Measurements from ENCODE around the gene NUP210.
"Not testable (repeated sequence)": the region's sequence is repeated elsewhere in the genome, so short reads cannot be mapped to it uniquely, and the experiment has no call there.

NUP210 gene

GRCh38 chr3:13404626-13405452, 15.3 kb downstream of the NUP210 start:
- DNase-seq = no peak

- no peak for DNase-seq
Measured at GRCh38 chr3:13403847-13404246, 16.3 kb downstream of the NUP210 start.

GRCh38 chr3:13403213-13403819, 16.8 kb downstream of the NUP210 start:
- no peak for DNase-seq

DNA sequence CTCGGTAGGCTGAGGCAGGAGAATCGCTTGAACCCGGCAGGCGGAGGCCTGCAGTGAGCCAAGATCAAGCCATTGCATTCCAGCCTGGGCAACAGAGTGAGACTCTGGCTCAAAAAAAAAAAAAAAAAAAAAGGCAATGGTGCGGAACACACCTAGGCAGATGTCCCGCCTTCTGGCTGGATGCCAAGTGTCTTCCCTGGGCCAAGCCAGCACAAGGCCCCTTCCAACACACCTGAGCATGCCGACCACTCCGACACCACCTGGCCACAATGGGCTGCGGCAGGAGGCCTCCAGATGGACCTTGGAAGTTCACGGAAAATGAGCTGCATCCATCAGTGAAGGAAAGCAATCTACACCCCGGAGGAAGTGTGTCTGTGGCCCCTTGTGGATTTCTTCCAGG, 19.0 kb downstream of the NUP210 start:
- DNase-seq = no peak

- no peak for DNase-seq
Measured at GRCh38 chr3:13400114-13400673, 19.9 kb downstream of the NUP210 start.

GRCh38 chr3:13399603-13400002, 20.5 kb downstream of the NUP210 start:
- no peak for DNase-seq

DNA sequence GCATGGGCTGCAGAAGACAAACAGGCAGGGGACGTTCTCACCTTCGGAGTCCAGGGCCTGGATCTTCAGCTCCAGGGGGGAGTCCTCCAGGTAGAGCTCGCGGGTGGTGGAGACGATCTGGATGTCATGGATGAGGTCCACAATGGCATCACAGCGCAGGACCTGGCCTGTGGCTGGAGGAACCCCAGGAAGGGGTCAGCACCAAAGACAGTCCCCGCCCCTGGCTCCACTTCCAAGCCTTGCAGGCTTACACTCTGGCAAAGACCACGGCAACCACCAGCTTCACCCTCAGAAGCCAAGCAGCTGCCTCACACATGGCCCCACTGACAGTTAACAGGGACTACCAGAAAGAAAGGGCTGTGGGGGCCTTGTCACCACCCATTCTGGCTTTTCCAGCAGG, 22.8 kb downstream of the NUP210 start:
- DNase-seq = no peak

- no peak for DNase-seq
Measured at GRCh38 chr3:13394363-13394762, 25.8 kb downstream of the NUP210 start.

DNA sequence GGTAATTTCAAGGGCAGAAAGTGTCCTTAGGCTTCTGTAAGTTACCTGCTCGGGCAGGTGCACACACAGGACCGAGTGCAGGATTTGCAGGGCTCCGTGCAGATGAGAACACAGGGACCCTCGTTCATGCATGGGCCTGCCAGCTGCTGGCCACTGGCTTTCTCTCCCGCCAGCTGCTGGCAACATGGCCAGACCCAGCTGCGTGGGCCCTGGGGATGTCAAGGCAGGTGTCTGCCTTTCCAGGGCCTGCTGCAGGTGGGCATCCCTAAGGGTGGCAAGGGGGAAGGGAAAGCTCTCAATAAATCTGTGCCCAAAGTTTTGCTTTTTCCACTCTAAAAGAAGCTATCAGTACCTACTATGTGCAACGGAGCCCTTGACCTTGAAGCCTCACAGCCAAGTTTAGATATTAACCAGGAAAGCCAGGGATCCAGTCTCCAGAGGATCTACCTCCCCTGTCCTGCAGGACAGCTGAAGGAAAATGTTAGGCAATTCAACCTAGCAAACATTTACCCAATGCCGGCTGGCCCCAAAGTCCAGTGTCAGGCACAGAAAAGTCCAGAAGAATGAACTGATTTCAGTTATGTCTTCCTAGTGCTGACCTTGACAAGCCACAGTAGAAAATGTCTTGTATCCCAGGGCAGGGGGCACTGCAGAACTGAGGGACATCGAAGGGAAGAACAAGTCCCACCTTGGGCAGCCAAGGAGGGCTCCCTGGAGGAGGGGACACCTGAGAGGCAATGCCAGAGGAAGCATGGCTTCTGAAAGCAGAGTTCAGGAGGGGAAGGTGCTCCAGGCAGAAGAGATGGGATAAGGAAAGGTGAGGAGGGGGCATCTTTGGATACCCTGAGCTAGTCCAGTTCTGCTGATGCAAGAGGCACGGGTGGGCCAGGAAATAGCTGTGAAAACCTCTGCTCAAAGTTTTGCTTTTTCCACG, 26.4 kb downstream of the NUP210 start:
- DNase-seq = no peak

GRCh38 chr3:13391308-13391707, 28.8 kb downstream of the NUP210 start:
- no peak for DNase-seq

- DNase-seq = no peak
Measured at GRCh38 chr3:13389378-13389777, 30.7 kb downstream of the NUP210 start.

GRCh38 chr3:13388816-13389215, 31.3 kb downstream of the NUP210 start:
- DNase-seq = no peak

DNA sequence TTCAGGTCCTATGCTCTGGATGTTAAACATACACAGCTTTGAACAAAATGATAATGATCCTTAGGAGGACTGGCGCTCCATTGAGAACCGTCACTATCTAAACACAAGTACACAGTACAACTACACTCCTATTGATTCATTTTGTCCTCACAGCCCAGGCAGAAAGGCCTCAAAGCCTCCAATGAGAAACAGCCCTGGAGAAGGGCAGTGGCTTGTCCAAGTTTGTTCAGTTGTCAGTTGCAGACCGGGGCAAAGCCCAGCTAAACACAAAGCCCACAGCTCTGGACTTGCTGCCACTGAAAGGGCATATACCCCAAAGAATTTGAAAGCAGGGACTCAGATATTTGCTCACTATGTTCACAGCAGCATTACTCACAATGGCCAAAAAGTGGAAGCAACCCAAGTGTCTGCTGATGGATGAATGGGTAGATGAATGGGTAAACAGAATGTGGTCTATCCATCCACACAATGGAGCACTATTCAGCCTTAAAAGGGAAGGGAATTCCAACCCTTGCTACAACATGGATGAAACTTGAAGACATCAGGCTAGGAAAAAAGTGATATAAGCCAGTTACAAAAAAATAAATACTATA, 34.7 kb downstream of the NUP210 start:
- no peak for DNase-seq

DNA sequence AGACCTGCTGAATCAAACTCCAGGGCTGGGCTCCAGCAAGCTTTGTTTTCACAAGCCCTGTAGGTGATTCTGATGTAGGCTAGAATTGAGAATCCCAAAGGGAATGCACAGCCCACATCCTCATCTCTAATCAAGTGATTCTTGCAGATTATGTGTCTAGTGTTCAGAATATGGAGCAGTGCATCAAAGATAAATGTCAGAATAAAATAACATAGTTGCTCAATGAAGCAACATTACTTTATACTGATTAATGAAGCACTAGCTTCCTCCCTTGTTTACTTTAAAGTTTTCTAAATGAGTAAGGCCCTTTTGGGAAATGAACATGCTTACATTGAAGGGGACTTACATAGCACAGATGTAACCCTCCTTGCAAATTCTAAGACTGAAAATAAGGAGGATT, 39.2 kb downstream of the NUP210 start:
- no peak for DNase-seq

DNA sequence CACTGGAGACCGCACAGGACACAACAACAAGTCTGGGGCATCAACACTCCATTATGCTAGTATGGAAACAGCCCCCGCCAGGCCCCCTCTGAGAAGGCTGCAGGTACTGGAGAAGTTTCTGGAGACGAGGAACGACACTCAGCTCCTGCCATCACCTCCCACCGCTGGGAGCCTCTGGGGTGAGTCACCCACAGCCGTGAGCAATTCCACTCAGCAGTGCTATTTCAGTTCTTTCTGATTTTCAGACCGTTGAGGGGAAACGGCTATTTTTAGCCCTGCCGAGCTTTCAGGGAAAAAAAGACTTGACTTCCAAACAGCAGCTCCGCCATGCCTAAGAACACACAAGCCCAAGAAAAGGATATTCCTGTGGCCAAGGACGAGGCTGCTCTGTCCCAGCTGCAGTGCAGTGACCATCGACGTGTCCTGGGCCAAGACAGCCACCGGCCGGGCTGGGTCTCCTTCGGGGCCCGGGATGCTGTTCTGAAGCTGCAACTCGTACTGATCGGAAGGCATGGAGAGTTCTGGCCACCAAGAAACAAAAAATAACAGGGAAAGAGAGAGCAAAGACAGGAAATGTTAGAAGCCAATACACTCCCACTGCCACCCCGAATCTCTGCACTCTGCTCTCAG, 40.8 kb downstream of the NUP210 start:
- DNase-seq = no peak

DNA sequence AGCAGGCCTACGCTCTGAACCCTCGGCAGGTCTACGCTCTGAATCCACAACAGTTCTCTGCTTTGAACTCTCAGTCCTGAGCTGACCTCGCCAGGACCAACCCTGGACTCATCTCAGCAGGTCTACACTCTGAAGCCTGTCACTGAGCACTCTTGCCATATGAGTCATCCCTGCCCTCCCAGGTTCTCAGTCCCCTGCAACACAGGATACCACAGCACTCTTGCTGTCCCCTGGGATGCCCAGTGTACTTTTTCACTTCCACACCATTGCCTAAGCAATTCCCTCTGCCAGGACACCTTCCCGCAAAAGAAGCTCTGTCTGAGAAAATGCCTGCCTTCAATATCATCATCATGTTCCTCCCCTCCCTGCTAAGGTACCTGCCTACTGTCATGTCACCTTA, 42.0 kb downstream of the NUP210 start:
- DNase-seq = no peak

DNA sequence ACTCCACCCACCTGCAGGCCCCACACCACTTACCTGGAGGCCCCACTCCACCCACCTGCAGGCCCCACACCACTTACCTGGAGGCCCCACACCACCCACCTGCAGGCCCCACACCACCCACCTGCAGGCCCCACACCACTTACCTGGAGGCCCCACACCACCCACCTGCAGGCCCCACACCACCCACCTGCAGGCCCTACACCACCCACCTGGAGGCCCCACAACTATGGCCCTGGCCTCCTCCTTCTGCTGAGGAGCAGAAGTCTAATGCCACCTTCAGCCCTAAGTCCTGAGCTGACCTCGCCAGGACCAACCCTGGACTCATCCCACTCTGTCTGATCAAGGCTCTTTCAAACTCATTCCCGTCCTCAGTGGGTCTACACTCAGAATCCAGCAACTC, 42.4 kb downstream of the NUP210 start:
- not testable (repeated sequence) for DNase-seq

DNA sequence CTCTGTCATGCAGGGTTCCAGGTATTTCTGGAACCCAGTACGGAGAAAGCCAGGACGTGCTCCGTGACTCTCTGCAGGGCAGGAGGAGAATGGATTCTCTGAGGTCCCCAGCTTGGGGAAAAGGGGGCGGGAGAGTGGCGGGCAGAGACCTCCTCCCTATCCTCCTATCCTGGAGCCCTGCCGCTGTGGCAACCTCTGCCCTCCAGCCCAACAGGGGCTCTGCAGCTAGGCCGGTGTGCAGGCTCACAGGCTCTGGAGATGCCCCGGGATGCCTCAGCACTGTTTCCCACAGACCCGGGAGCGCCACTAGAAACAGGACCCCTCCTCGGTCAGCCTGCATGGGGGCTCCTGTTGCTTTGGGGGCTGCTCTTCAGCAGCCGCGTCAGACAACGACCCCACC, 43.1 kb downstream of the NUP210 start:
- no peak for DNase-seq

- no peak for DNase-seq
Measured at GRCh38 chr3:13376091-13376490, 44.0 kb downstream of the NUP210 start.

GRCh38 chr3:13375464-13375863, 44.7 kb downstream of the NUP210 start:
- DNase-seq = no peak

- DNase-seq = no peak
Measured at GRCh38 chr3:13373975-13374586, 46.0 kb downstream of the NUP210 start.

- no peak for DNase-seq
Measured at GRCh38 chr3:13372656-13373055, 47.5 kb downstream of the NUP210 start.
